GM18498 (cell line): ENCODE measurements around the gene KCNC1.

Source experiments
- ATAC-seq: cut with Tn5 transposase; IDR thresholded peaks from one replicate; pipeline ENCODE4 v1.9.1; 2021; ENCODE audit warnings: mild to moderate bottlenecking, moderate library complexity; ENCODE audit not compliant: unreplicated experiment

The KCNC1 gene

GRCh38 chr11:17734418-17734911, at the start of gene KCNC1:
KCNC1 (plus strand) TSS chr11:17734781; CDS start chr11:17736003, 1,222 bp downstream.
- ATAC-seq, result peak; percentile 28

GRCh38 chr11:17686231-17686980, 48.2 kb upstream of the KCNC1 start:
- ATAC-seq, result no peak

- no peak for ATAC-seq
Observed at GRCh38 chr11:17687946-17688670, 46.5 kb upstream of the KCNC1 start.

DNA sequence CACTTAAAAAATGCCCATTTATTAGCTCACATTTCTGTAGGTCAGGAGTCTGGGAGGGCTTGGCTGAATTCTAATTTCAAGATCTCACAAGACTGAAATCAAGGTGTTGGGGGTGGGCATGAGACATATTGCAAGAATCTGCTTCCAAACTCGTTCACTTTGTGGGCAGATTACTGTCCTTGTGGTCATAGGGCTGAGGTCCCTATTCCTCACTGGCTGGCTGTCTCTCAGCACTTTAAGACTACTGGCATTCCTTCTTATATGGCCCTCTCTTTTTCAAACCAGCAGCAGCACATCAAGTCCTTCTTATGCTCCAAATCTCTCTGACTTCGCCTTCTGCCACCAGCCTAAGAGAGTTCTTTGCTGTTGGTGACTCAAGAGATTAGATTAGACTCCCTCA, 43.0 kb upstream of the KCNC1 start:
- no peak for ATAC-seq

DNA sequence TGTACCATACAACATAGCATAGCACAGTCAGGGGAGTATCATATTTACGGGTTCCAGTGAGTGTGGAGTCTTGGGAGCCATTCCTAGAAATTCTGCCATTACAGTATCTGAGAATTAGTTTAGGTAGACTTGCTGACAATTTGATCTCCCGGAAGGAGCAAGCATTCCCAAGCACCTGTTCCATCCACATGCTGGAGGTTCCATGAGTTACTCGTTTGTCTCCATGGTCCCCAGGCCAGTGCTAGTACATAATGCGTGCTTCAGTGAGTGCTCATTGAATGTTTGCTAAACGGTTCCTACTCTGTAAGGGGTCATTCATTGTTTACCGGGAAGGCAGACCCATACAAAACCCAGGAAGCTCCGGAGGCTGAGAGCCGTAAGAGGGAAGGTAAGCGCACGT, 42.6 kb upstream of the KCNC1 start:
- no peak for ATAC-seq

GRCh38 chr11:17692931-17693330, 41.6 kb upstream of the KCNC1 start:
- ATAC-seq, result no peak

- no peak for ATAC-seq
Observed at GRCh38 chr11:17693531-17693930, 41.0 kb upstream of the KCNC1 start.

GRCh38 chr11:17694494-17695110, 40.0 kb upstream of the KCNC1 start:
- ATAC-seq, result no peak

DNA sequence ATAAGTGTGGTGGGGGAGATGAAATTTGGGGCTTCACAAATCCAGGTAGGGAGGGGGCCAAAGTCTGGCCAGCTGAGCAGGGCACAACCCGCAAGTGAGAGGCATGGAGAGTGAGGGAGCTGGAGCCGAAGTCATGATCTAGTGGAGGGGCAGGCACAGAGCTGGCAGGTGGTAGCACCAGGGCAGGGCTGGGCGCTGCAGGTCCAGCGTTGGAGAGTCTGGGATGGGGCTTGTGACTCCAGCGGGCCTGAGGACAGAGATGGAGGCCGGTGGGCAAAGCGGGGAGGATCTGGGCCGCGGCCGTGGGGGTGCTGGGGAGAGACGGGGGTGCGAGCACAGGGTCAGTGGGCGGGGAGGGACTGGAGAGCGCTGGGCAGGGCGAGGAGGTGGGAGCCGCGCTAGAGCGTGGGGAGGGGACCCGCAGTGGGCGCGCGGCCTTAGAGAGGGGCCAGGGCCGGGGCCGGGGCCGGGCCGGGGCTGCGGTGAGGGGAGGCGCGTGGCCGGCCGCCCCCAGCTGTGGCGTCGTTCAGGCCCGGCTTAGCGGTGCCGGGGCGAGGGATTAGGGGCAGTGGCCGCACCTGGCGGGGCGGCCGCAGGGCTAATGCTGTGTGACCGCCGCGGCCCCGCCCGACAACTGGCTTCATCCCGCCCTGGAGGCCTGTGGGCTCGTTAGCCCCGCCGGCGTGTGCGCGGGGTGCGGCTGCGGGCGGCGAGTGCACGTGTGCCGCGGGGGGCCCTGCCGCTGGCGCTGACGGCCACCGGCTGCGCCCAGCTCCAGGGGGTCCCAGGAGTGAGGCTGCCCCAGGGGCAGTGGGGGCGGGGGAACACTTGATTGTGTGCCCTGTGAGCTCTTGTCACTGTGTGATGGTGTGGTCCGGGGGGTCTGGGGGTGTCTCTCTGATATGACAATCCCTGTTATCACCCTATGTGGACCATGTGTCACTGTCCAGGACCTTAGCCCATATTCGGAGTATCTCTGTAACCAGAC, 38.8 kb upstream of the KCNC1 start:
- no peak for ATAC-seq

DNA sequence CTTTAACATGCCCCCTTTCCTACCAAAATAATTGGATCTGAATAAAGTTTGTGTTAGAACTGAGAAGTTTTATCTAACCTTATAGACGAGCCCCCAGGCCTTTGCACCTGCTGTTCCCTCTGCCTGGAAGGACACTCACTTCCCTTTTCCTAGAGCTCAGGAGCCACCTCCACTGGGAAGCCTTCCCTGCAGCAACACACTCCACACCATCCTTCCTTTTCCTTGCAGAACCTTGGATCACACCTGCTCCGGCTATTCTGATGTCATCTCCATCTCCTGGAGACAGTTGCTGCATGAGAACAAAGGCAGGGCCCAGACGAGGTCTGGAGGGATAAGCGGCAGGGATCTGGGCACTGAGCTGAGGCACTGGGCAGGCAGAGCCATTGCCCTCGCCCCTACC, 37.8 kb upstream of the KCNC1 start:
- no peak for ATAC-seq

GRCh38 chr11:17697175-17697949, 37.2 kb upstream of the KCNC1 start:
- no peak for ATAC-seq

- no peak for ATAC-seq
Observed at GRCh38 chr11:17699147-17700114, 35.1 kb upstream of the KCNC1 start.

- no peak for ATAC-seq
Observed at GRCh38 chr11:17700991-17701390, 33.6 kb upstream of the KCNC1 start.

- ATAC-seq, result no peak
Observed at GRCh38 chr11:17702876-17703275, 31.7 kb upstream of the KCNC1 start.

DNA sequence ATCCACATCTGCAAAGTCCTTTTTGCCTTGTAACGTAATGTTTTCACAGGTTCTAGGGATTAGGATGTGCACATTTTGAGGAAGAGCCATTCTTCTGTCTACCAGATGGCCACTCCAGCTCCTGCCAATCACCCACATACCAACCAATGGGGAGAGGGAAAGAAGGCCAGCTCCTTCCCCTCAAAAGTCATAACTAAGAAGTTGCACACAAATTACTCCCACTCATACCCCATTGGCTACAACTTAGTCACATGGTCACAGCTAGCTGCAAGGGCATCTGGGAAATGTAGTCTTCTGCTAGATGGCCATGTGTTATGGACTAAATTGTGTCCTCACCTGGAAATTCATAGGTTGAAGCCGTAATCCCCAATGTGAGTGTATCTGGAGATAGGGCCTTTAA, 30.6 kb upstream of the KCNC1 start:
- no peak for ATAC-seq

- no peak for ATAC-seq
Observed at GRCh38 chr11:17707830-17708229, 26.8 kb upstream of the KCNC1 start.

DNA sequence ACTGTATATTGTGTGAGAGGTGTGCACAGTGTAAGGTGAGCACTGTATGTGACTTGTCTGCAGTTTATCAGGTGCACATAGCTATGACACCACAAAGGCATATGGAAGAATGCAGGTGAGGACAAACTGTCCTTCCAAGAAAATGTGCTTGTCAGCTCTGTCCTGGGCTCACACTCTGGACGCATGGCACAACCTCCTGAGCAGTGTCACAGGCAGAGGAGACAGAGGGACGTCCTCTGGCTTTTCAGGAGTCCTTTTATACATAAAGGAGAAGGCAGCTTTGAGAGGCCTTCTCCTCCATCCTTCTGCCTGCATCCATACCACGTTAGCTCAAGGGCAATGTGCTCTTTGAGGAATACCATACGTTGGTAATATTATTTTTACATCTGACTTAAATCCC, 22.7 kb upstream of the KCNC1 start:
- ATAC-seq, result no peak

- ATAC-seq, result no peak
Observed at GRCh38 chr11:17713851-17714250, 20.7 kb upstream of the KCNC1 start.
